Stimulated activated CD8-positive, alpha-beta memory T cell treated with anti-CD3 and anti-CD28 coated beads, Interleukin-4, amount 100 ng/mL, for 1 hour (primary cell): ENCODE measurements around the gene TRIM63.

ENCODE experiments used
- DNase-seq, 2 donors: peaks; one replicate each; pipeline ENCODE4 v3.0.0-alpha.2; 2020; ENCODE audit warnings: low read depth in 2 of 2, low spot score in 1 of 2

TRIM63 gene

GRCh38 chr1:26089125-26089524 is 21.7 kb upstream of the TRIM63 start:
- DNase-seq: no peak

GRCh38 chr1:26084844-26085243 is 17.4 kb upstream of the TRIM63 start:
- no peak for DNase-seq

GRCh38 chr1:26084091-26084561 is 16.7 kb upstream of the TRIM63 start:
- DNase-seq: no peak

GRCh38 chr1:26083208-26083607 is 15.8 kb upstream of the TRIM63 start:
- DNase-seq: no peak

- no peak for DNase-seq
These were observed 14.6 kb upstream of the TRIM63 start for GRCh38 chr1:26082020-26082350.

GRCh38 chr1:26081267-26082019 is 14.0 kb upstream of the TRIM63 start:
- DNase-seq: no peak

GRCh38 chr1:26079960-26080814 is 12.8 kb upstream of the TRIM63 start:
- no peak for DNase-seq

- no peak for DNase-seq
These were observed 11.7 kb upstream of the TRIM63 start for GRCh38 chr1:26079178-26079563.

GRCh38 chr1:26078286-26079177 is 11.1 kb upstream of the TRIM63 start:
- no peak for DNase-seq

GRCh38 chr1:26077524-26077923 is 10.1 kb upstream of the TRIM63 start:
- no peak for DNase-seq

GRCh38 chr1:26075421-26076144 is 8.2 kb upstream of the TRIM63 start:
- no peak for DNase-seq

GRCh38 chr1:26072305-26072704 is 4.9 kb upstream of the TRIM63 start:
- no peak for DNase-seq

- no peak for DNase-seq
These were observed 3.5 kb upstream of the TRIM63 start for GRCh38 chr1:26070963-26071342.

GRCh38 chr1:26070296-26070962 is 3.0 kb upstream of the TRIM63 start:
- DNase-seq: no peak

GRCh38 chr1:26069941-26070295 is 2.5 kb upstream of the TRIM63 start:
- DNase-seq: no peak

- no peak for DNase-seq
These were observed 573 bp downstream of the TRIM63 start for GRCh38 chr1:26066857-26067256.

GRCh38 chr1:26066160-26066559 is 1.3 kb downstream of the TRIM63 start:
- no peak for DNase-seq

- DNase-seq: no peak
These were observed 2.9 kb downstream of the TRIM63 start for GRCh38 chr1:26064553-26064952.

- DNase-seq: no peak
These were observed 6.4 kb downstream of the TRIM63 start for GRCh38 chr1:26060832-26061574.

GRCh38 chr1:26059906-26060305 is 7.5 kb downstream of the TRIM63 start:
- no peak for DNase-seq
